ENCODE measurements around the gene OVCA2. TPM values are rescaled to one million over a fixed set of nuclear protein-coding genes. Genes with fewer than 3 reads are reported as not detected.

The OVCA2 gene
- polyA plus RNA-seq, 1 donor (not counting 4 experiments of a cell fraction or from before 2014, with no cell fraction given): 41.2 TPM

- Histone ChIP-seq H3K4me1 (ENCODE audit: control insufficient read depth, extremely low read depth, insufficient read depth, low read length) (peaks cover 13% of the 10 kb centered on the region), H4K20me1 (ENCODE audit: control insufficient read depth, extremely low read depth, insufficient read depth, low read length) (no peaks in the 10 kb centered on the region), H2AFZ (ENCODE audit: control insufficient read depth, low read length) (no peak overlapping the region), H3K27me3 (ENCODE audit: control insufficient read depth, extremely low read depth, insufficient read depth, low read length) (no peaks in the 10 kb centered on the region), H3K36me3 (ENCODE audit: control insufficient read depth in 2 of 2, extremely low read depth in 1 of 2, insufficient read depth in 2 of 2, low read length in 2 of 2) (peaks cover 8 to 15% of the 10 kb centered on the region in 2 experiments), H3K4me2 (ENCODE audit: control insufficient read depth, extremely low read depth, insufficient read depth, low read depth, low read length) (peak overlapping the region; percentile 19), H3K79me2 (ENCODE audit: control insufficient read depth, insufficient read depth, low read length) (no peaks in the 10 kb centered on the region), H3K9me1 (ENCODE audit: control insufficient read depth, extremely low read depth, insufficient read depth, low read length) (peaks cover 5% of the 10 kb centered on the region), H3K9me3 (ENCODE audit: control insufficient read depth, low read depth, low read length) (no peaks in the 10 kb centered on the region), H3K9ac (ENCODE audit: control insufficient read depth, extremely low read depth, insufficient read depth, low read length) (no peak overlapping the region), H3K27ac (ENCODE audit: control insufficient read depth, insufficient read depth, low read length) (no peak overlapping the region), H3K4me3 (ENCODE audit: control insufficient read depth in 2 of 3, extremely low read depth in 1 of 3, insufficient read depth in 2 of 3, low read depth in 1 of 3, low read length in 3 of 3) (no peak overlapping the region)
- FAIRE-seq (peak; percentile 52), DNase-seq (ENCODE audit: low read depth, low spot score) (no peak)
- dilution Hi-C loops (cut with MboI; ENCODE audit: extremely low pct_ligation_motif_present, low sequenced_read_pairs): no loop called here
- TF ChIP-seq CTCF (optimal IDR thresholded peaks at IDR 0.05 in 1 of 3, IDR thresholded peaks at IDR 0.05 in 1 of 3, conservative IDR thresholded peaks at IDR 0.05 in 1 of 3; ENCODE audit: extremely low read depth in 1 of 3, insufficient read depth in 2 of 3, low read length in 3 of 3) (no peak), EZH2 (IDR thresholded peaks at IDR 0.05; ENCODE audit: low read length) (no peak)
These were observed 33.7 kb downstream of the OVCA2 start for GRCh38 chr17:2075336-2076086.

- Histone ChIP-seq H3K79me2 (ENCODE audit: control insufficient read depth, insufficient read depth, low read length) (no peaks in the 10 kb centered on the region), H3K9me3 (ENCODE audit: control insufficient read depth, low read depth, low read length) (no peaks in the 10 kb centered on the region), H3K4me3 (ENCODE audit: control insufficient read depth in 2 of 3, extremely low read depth in 1 of 3, insufficient read depth in 2 of 3, low read depth in 1 of 3, low read length in 3 of 3) (no peak overlapping the region), H3K27me3 (ENCODE audit: control insufficient read depth, extremely low read depth, insufficient read depth, low read length) (no peaks in the 10 kb centered on the region), H3K27ac (ENCODE audit: control insufficient read depth, insufficient read depth, low read length) (no peak overlapping the region), H3K9ac (ENCODE audit: control insufficient read depth, extremely low read depth, insufficient read depth, low read length) (no peak overlapping the region), H3K4me1 (ENCODE audit: control insufficient read depth, extremely low read depth, insufficient read depth, low read length) (peaks cover 15% of the 10 kb centered on the region), H4K20me1 (ENCODE audit: control insufficient read depth, extremely low read depth, insufficient read depth, low read length) (no peaks in the 10 kb centered on the region), H3K9me1 (ENCODE audit: control insufficient read depth, extremely low read depth, insufficient read depth, low read length) (peaks cover 5% of the 10 kb centered on the region), H2AFZ (ENCODE audit: control insufficient read depth, low read length) (no peak overlapping the region), H3K36me3 (ENCODE audit: control insufficient read depth in 2 of 2, extremely low read depth in 1 of 2, insufficient read depth in 2 of 2, low read length in 2 of 2) (peaks cover 13 to 16% of the 10 kb centered on the region in 2 experiments), H3K4me2 (ENCODE audit: control insufficient read depth, extremely low read depth, insufficient read depth, low read depth, low read length) (no peak overlapping the region)
- TF ChIP-seq CTCF (optimal IDR thresholded peaks at IDR 0.05 in 1 of 3, IDR thresholded peaks at IDR 0.05 in 1 of 3, conservative IDR thresholded peaks at IDR 0.05 in 1 of 3; ENCODE audit: extremely low read depth in 1 of 3, insufficient read depth in 2 of 3, low read length in 3 of 3): no peak
- TF ChIP-seq EZH2 (IDR thresholded peaks at IDR 0.05; ENCODE audit: low read length): no peak
- dilution Hi-C loops (cut with MboI; ENCODE audit: extremely low pct_ligation_motif_present, low sequenced_read_pairs): no loop called here
- DNase-seq (ENCODE audit: low read depth, low spot score) (no peak), FAIRE-seq (no peak)
These were observed 34.5 kb downstream of the OVCA2 start for GRCh38 chr17:2076087-2076984.

All from keratinocyte (primary cell).